ENCODE data around the gene CCL20.
"Not testable (repeated sequence)": the region's sequence is repeated elsewhere in the genome, so short reads cannot be mapped to it uniquely, and the experiment has no call there.

Gene CCL20

DNA sequence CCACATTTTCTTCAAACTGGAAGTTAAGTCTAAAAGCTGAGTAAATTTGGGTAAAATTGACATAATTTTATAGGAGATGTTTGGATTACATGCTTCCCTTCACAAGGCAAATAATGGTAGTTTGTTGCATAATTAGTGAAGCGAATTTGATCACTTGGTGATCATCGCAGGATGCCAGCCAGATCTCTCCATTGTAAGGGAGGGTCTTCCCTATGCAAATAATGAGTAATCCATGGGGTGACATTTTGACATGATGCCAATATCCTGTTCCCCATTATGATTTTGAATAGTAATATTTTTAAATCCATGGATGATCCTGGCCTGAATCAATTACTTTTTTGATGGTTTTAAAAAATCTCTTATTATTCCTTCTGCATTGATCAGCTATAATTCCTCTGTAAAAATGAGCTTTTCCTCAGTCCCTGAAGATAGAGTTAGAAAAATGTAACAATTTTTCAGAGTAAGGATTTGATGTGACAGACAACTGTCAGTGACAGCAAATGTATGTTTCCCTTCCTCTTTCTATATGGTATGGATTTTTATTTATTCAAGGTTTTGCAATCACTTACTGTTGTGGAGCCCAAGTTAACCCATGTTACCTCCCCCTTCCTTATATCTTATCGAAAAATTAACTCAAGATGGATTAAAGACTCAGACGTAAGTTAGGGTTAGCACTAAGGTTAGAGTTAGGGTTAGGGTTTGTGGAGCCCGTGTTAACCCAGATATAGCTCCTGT lies 21.4 kb downstream of the CCL20 start:
- FAIRE-seq: no peak

DNA sequence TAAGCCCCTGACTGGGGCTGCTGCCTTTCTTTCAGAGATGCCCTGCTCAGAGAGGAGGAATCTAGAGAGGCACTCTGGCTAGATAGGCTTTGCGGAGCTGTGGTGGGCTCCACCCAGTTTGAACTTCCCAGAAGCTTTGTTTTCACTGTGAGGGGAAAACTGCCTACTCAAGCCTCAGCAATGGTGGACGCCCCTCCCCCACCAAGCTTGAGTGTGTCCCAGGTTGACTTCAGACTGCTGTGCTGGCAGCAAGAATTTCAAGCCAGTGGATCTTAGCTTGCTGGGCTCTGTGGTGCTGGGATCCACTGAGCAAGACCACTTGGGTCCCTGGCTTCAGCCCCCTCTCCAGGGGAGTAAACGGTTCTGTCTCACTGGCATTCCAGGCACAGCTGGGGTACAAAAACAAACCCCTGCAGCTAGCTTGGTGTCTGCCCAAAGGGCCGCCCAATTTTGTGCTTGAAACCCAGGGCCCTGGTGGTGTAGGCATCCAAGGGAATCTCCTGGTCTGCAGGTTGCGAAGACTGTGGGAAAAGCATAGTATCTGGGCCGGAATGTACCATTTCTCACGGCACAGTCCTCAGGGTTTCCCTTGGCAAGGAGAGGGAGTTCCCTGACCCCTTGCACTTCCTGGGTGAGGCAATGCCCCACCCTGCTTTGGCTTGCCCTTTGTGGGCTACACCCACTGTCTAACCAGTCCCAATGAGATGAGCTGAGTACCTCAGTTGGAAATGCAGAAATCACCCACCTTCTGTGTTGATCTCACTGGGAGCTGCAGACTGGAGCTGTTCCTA lies 25.9 kb downstream of the CCL20 start:
- not testable (repeated sequence) for FAIRE-seq

DNA sequence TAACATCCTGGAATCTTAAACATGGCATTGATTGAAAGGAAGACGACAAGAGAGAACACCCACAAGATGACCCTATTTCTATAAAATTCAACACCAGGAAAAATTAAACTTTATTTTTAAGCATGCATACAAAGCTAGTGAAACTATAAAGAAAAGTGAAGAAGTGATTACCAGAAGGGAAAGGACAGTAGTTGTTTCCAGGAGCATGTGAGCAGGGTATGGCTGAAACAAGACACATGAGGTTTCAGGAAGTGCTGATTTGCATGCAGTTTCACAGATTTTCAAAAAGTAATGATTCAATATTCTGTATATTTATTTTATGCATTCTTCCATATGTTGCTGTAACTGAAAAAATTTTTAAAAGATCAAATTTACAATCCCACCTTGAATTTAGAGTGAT lies 33.2 kb downstream of the CCL20 start:
- FAIRE-seq: no peak

DNA sequence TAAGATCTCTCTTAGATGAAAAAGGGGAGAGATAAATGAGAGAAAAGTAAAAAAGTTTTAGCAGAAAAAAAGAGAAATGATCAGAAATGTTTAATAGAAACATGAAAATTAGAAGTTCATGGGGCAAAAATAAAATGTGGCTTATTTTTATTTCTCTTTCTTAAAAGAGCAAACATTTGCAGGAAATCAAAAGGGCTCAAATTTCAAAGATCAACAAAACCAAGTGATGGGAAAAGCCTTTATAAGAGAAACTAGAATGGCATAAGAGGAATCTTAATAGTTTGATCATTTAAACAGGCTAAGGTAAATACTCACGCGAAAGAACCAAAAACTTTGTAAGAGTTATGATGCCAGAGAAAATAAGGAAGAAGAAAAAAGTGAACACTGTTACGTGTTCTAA lies 34.5 kb downstream of the CCL20 start:
- no peak for FAIRE-seq

DNA sequence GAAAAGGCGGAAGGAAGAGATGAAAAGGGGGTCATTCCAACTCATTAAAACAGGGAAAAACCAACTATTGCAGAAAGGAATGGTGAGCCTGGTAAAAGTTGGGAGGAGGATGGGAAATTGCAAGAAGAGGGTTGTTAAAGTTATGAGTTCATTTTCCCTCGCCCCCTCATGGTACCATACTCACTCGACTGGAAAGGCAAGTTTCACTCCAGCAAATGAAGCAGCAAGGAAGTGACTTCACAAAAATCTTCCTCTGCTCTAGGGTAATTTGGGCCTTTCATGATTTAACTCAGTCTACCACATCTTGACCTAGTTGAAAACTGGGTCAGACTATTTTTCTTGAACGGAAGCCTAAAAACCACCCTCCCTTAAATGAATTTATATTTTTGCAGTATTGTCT lies 34.9 kb downstream of the CCL20 start:
- FAIRE-seq: no peak

DNA sequence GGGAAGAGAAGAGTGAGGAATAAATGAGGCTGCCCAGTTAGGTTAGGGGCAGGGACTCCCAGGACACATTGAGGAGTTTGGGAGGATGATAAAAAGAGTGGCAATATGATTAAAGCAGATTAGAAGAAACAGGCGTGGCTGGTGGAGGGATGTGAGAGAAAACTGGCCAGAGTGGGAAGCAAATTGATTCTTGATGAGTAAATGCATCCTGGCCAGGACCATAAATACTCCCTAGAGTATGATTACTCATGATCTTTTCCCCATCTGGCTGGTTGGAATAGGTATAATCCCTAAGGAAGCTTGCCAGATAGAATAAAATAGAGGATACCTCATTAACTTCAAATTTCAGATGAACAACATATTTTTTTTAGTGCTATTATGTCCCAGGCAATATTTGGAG lies 36.3 kb downstream of the CCL20 start:
- no peak for FAIRE-seq

DNA sequence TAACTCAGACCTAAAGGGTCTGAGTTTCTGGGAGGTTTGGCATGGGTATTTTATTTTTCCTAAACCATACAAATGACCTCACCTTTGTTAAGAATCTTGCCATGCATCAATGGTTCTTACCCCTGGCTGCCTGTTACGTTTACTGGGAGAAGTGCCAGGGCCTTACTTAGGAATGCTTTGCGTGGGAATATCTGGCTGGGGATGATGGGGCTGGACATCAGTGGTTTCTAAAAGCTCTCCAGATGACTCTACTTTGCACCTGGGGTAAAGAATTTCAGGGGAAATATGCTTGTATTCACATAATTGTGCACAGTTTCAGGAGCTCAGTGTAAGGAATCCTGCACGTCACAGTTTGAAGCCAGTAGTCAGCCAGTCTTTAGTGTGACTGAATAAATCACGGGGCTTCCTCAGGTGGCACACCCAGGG lies 39.6 kb downstream of the CCL20 start:
- FAIRE-seq: no peak

DNA sequence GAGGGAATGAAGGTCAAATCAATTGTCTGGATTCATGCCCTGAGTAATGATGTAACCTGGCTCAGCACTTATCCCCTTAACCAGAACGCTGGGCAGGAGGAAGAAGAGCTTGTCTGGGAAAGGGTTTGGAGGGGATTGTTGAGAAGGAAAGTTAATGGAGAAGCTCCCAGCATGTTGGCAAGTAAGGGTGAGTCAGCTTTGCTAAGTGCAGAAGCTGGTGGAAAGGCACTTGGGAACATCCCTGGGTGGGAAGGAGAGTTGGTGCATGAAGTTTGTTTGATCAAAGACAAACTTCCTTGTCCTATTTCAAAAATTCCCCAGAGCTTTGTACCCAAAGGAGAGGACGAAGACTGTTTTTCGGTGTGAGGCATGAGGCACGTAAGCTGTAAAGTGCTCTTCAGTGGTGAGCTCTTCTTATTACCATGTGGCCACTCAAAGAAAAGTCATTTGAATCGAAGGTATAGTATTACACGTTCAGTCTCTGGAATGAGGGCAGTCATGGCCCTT lies 40.2 kb downstream of the CCL20 start:
- FAIRE-seq: no peak

DNA sequence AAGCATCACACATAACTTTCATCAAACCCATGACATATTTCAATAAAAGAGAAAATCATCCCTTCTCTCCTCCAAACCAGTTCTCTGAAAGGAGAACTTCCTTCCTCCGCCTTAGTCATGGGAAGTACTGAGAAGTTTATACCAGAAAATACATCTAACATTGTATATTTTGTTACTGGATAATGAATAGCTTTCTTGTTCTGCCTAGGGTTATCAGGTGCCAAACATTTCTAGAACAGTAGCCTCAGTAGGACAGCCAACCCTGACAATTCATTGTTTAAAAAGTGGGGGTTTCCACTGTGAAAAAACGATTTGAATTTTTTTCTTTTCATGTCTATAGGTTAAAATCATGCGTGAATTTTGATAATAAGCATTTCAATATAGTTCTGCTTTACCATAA lies 41.8 kb downstream of the CCL20 start:
- no peak for FAIRE-seq

DNA sequence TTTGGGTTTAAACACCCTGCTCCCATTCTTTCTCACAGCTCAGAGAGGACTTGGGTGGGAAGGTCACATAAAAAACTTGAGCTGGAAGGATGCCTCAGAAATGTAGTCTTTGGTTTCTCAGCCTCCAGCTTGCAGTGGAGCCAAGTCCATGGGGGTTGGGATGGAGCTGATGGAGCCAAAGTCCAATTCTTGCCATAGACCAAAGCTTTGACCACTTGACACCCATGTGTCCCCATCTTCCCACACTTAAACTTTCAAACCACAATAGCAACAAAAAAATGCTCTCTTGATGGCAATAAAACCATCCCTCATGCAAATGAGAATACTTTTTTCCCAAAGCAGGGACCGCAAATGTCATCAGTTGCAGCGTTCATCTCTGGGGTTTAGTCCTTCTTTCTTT lies 43.1 kb downstream of the CCL20 start:
- FAIRE-seq: no peak

DNA sequence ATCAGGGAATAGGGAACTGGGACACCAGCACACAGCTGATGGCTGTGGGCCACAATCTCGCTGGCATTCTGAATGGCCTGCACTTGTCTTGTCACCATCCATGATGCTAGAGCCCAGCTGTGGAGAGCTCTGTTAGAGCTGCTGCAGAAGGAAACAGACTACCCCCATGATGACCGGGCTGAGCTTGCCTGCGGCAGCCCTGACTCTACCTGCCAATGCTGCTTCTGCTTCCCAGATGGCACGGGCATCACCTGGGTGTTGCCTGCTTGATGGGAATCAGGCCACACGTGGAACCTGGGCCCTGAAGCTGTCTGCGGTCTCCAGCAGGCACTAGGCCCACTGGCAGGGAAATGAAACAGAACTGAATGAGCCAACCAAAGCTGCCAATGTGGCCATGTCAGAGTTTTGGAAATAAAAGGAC lies 46.6 kb downstream of the CCL20 start:
- FAIRE-seq: no peak

DNA sequence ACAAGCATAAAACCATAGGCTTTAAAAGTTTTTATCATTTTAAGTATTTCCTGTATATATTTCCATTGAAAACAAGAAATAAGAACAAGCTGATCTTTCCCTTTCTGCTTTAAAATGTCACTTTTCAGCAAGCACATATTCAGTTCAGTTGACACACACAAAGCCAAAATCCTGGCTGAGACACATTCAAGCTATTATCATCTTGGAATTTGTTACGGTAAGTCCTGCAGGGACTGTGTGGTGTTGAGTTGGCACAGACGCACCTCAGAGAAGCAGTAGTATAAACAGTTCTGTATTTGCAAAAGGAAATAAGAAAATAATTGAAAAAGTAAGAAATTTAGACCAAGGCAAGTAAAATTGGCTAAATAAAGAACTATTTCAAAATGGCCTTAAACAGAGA lies 47.4 kb downstream of the CCL20 start:
- no peak for FAIRE-seq

DNA sequence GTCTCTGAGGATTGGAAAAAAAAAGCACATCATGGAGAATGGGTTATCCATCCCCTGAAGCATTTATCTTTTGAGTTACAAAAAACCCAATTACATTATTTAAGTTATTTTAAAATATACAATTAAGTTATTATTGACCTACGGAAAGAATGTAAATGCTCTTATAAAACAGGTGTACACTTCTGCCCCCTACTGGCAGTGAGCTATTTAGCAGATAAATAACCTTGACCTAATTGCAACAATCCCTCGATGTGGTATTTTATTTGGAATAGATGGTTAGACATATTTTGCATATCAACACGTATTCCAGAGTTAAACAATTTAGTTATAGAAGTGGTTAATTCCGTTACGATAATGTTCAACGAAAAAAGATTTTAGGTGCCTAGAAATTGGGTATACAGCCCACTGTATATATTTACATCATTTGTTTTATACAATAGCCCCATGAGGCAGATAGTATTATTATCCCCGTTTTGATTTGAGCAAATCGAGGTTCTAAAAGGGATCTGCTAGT lies 48.6 kb downstream of the CCL20 start:
- FAIRE-seq: peak; percentile 92

DNA sequence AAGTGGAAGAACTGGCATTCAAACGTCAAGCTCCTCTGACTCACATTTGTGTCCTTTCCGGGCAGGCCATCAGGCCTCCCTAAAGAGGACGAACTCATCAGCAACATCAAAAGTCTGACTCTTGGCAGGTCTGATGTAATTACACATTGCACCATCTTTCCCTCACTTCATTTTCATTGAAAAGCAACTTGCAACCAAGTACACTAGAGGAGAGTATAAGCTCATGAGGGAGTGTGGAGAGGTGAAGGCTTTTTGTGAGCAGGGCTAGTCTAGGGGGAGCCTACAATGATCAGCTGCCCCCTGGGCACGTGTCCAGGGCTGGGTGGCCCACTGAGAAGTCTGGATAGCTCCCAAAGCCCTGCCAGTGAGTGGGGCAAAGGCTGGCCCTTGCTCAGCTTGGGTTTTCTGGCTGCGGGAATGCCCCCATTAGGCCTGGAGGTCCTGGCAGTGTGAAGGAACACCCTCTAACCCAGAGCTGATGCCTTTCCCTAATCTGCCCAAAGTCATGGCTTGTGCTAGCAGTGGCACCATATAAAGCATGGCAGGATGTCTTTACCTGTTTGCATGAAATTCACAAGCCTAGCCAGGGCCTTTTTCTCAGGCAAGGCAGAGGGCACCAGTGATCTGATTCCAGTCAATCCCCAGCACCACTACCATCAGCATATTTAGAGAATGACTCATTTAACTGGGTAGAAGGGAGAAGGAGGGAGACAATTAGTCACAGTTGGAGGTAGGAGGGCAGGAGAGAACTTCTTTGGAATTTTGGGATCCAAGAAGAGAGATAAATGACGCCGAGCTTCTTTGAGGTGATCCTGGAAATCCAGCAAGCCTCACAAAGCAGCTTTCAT lies 49.3 kb downstream of the CCL20 start:
- no peak for FAIRE-seq

DNA sequence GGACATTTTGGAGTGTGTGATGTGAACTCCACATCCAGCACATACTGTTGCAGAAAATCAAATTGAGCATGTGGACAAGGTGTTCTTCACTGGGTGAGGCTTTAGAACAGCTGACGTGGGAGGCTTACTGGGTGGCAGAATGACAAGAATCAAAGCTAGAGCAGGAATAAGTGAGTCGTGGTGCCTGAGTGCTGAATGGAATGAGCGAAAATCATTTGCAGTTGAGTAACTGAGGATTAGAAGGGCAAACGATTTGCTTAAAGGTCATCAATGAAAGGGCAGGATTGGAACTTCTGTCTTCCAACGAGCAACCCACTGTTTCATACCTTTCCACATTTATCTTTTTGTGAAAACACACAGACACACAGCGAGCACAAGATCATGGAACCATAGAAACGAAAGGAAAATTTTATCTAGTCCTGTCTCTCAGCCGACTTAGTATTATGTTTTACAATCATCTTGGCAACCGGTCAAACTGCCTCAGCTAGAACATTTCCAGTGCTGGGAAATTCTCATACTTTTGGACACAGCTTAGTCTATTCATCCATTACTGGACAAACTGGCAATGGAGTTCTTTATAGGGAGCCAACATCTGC lies 50.6 kb downstream of the CCL20 start:
- FAIRE-seq: no peak

DNA sequence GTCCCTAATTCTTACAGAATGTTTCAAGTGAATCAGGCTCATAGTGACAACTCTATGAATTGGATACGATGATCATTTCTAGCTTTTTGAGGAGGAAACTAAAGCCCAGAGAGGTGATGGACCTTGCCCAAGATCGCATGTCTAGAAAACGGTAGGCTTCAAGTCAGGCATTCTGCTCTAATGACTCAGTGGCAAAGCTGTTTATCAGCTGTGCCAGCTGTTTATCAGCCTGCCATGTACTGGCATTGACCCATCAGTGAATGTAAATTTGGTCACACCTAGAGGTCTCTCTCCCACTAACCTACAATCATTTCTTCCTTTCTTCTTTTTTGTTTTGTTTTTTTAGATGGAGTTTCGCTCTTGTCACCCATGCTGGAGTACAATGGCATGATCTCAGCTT lies 51.6 kb downstream of the CCL20 start:
- FAIRE-seq: no peak

All from A204.1 (cell line).